ENCODE data around the gene NRG2. TPM values are rescaled to one million over a fixed set of nuclear protein-coding genes. Genes with fewer than 3 reads are reported as not detected.

NRG2 gene
- total and polyA plus RNA-seq, 4 donors, result 0.81 to 1.3 (median 1.2) TPM; not detected in 1

- Histone ChIP-seq H3K27me3 (ENCODE audit: control insufficient read depth in 1 of 2, insufficient read depth in 2 of 2, low read length in 1 of 2) (no peaks in the 10 kb centered on the region), H3K36me3 (ENCODE audit: control insufficient read depth in 1 of 2, insufficient read depth in 2 of 2, low read length in 1 of 2) (no peaks in the 10 kb centered on the region), H3K4me3 (ENCODE audit: low read length in 2 of 2) (no peak overlapping the region), H3K9me3 (ENCODE audit: control insufficient read depth, low read length) (no peaks in the 10 kb centered on the region), H3K27ac (ENCODE audit: low read depth in 1 of 2, low read length in 2 of 2) (no peak overlapping the region), H3K4me1 (ENCODE audit: control insufficient read depth in 1 of 2, insufficient read depth in 2 of 2, low read length in 2 of 2) (no peaks in the 10 kb centered on the region)
- ATAC-seq (ENCODE audit: low FRiP score), result no peak
- no peak for DNase-seq
- 79 to 81% methylated on average over 2 of the region's 2 CpGs for WGBS, 2 donors
- intact Hi-C loops (cut with DNase I), result no loop called here
These were observed 244.2 kb downstream of the NRG2 start for GRCh38 chr5:139798883-139799282.

- H3K9me3 ChIP-seq (ENCODE audit: control insufficient read depth, low read length), result no peaks in the 10 kb centered on the region
- H3K4me3 ChIP-seq (ENCODE audit: low read length in 2 of 2), result no peak overlapping the region
- no peak for ATAC-seq (ENCODE audit: low FRiP score)
- intact Hi-C loops (cut with DNase I), result no loop called here
- H3K4me1 ChIP-seq (ENCODE audit: control insufficient read depth in 1 of 2, insufficient read depth in 2 of 2, low read length in 2 of 2), result no peaks in the 10 kb centered on the region
- H3K27me3 ChIP-seq (ENCODE audit: control insufficient read depth in 1 of 2, insufficient read depth in 2 of 2, low read length in 1 of 2), result no peaks in the 10 kb centered on the region
- no peaks in the 10 kb centered on the region for H3K36me3 ChIP-seq (ENCODE audit: control insufficient read depth in 1 of 2, insufficient read depth in 2 of 2, low read length in 1 of 2)
- DNase-seq, result no peak
- WGBS, 2 donors, result 65 to 69% methylated on average over 9 of the region's 9 CpGs
- no peak overlapping the region for H3K27ac ChIP-seq (ENCODE audit: low read depth in 1 of 2, low read length in 2 of 2)
These were observed 245.1 kb downstream of the NRG2 start for GRCh38 chr5:139797856-139798510.

GRCh38 chr5:139797335-139797734 lies 245.8 kb downstream of the NRG2 start:
- no peaks in the 10 kb centered on the region for H3K36me3 ChIP-seq (ENCODE audit: control insufficient read depth in 1 of 2, insufficient read depth in 2 of 2, low read length in 1 of 2)
- no peaks in the 10 kb centered on the region for H3K27me3 ChIP-seq (ENCODE audit: control insufficient read depth in 1 of 2, insufficient read depth in 2 of 2, low read length in 1 of 2)
- DNase-seq (no peak), ATAC-seq (ENCODE audit: low FRiP score) (no peak)
- WGBS, 2 donors, result 85 to 88% methylated on average over 3 of the region's 3 CpGs
- H3K4me3 ChIP-seq (ENCODE audit: low read length in 2 of 2), result no peak overlapping the region
- no peaks in the 10 kb centered on the region for H3K9me3 ChIP-seq (ENCODE audit: control insufficient read depth, low read length)
- H3K4me1 ChIP-seq (ENCODE audit: control insufficient read depth in 1 of 2, insufficient read depth in 2 of 2, low read length in 2 of 2), result no peaks in the 10 kb centered on the region
- intact Hi-C loops (cut with DNase I), result no loop called here
- no peak overlapping the region for H3K27ac ChIP-seq (ENCODE audit: low read depth in 1 of 2, low read length in 2 of 2)

Other genes starting within 250 kb of the NRG2 start
- gene PSD2, start 247.5 kb downstream of the NRG2 start, total RNA-seq, result under 1 TPM; 0.30 to 0.62 TPM
- under 1 TPM in 1 of 2 donors, not detected in 1; 0.41 TPM for gene PSD2, start 247.5 kb downstream of the NRG2 start, polyA plus RNA-seq
- 10 to 100 TPM; 46.2 to 50.0 TPM for gene PURA, start 70.8 kb upstream of the NRG2 start, total RNA-seq
- 10 to 100 TPM in 1 of 2 donors, 1 to 10 TPM in 1; 5.2 to 14.0 TPM for gene PURA, start 70.8 kb upstream of the NRG2 start, polyA plus RNA-seq
- 10 to 100 TPM; 26.5 to 29.1 TPM for gene IGIP, start 82.6 kb upstream of the NRG2 start, total RNA-seq
- 10 to 100 TPM; 12.9 to 20.7 TPM for gene IGIP, start 82.6 kb upstream of the NRG2 start, polyA plus RNA-seq
- gene CYSTM1, start 131.9 kb upstream of the NRG2 start, total RNA-seq, result 10 to 100 TPM; 44.7 to 56.5 TPM
- gene CYSTM1, start 131.9 kb upstream of the NRG2 start, polyA plus RNA-seq, result 100 to 1,000 TPM in 1 of 2 donors, 10 to 100 TPM in 1; 73.1 to 179 TPM